GM10266 (cell line): ENCODE results near the gene DYNLT5.

Experiments
- DNase-seq: peaks from one replicate; pipeline ENCODE4 v3.0.0; 2012; ENCODE audit errors: extremely low spot score
- TF ChIP-seq, protein P1 (sequence below): IDR thresholded peaks from 2 replicates; pipeline ENCODE4 v1.5.1; 2012; ENCODE audit warnings: mild to moderate bottlenecking, low read depth; ENCODE audit not compliant: control insufficient read depth, insufficient read depth; ENCODE audit errors: missing control alignments

DYNLT5 gene, protein sequence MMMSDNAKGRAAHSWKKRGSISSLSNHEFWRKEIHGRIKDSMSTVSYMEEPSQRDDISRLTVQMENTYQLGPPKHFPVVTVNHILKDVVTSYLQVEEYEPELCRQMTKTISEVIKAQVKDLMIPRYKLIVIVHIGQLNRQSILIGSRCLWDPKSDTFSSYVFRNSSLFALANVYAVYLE

DNA sequence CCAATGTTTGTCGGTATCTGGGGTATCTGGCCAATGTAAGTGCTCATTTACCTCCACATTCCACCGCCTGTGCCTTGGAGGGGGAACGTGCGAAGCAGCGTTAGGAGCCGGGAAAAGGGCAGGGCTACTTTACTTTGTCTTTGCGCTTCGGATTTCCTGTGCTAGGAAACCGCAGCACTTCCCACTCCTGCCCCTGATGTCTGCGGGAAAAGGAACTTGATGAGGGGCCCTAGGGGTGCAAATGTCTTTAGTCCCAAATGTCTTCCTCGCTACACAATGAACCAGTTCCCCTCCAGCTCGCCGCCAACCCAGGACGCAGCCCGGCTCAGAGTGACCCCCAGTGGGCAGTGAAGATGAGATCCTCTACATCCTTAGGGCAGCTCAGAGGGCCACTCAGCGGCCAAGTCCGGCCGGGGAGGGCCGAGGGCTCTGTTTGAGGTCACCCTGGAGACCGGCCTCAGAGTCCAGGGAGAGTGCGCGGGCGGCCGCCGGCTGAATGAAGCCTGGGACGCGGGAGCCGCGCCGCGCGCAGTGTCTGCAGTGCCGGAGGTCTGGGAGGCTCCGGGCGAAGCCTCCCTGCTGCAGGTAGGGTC lies at the start of gene DYNLT5:
DYNLT5 (plus strand) TSS at position 460 of the 593 bp plus-strand sequence. CDS start 2,200 bp downstream, outside the sequence.
- TF ChIP-seq, protein P1, sequence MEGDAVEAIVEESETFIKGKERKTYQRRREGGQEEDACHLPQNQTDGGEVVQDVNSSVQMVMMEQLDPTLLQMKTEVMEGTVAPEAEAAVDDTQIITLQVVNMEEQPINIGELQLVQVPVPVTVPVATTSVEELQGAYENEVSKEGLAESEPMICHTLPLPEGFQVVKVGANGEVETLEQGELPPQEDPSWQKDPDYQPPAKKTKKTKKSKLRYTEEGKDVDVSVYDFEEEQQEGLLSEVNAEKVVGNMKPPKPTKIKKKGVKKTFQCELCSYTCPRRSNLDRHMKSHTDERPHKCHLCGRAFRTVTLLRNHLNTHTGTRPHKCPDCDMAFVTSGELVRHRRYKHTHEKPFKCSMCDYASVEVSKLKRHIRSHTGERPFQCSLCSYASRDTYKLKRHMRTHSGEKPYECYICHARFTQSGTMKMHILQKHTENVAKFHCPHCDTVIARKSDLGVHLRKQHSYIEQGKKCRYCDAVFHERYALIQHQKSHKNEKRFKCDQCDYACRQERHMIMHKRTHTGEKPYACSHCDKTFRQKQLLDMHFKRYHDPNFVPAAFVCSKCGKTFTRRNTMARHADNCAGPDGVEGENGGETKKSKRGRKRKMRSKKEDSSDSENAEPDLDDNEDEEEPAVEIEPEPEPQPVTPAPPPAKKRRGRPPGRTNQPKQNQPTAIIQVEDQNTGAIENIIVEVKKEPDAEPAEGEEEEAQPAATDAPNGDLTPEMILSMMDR, result peak; percentile 33
- peak; percentile 30 for DNase-seq

DNA sequence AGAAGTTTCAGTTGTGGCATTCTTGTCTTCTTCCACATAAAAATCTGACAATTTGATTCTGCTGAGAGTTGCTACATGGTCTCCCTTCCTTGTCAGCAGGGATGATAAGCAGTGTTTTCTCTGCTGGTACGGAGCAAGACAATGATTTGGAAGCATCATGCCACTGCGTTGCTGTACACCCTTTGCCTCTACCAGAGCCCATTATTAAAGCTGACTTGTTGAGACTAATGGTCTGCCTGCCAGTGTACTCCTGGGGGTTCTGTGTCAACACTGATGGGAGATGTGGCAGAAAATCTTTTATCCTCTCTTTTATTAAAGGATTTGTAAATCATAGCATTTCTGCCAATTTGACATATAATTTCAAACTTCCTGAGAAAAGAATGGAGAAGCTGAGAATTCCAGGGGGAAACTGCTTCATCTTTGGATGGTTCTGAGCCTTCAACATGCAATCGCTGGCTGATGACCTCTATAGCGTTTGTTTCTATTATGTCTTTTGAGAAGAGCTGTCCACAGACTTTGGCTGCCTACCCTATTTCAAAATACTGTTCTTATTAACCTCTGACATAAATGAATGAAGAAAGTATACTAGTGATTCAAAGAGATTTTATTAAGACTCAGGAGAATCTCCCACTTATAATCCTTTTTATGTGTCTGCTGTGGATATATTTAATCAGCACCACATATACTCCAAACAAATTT lies 47.9 kb upstream of the DYNLT5 start:
- TF ChIP-seq, protein P1, result no peak

DNA sequence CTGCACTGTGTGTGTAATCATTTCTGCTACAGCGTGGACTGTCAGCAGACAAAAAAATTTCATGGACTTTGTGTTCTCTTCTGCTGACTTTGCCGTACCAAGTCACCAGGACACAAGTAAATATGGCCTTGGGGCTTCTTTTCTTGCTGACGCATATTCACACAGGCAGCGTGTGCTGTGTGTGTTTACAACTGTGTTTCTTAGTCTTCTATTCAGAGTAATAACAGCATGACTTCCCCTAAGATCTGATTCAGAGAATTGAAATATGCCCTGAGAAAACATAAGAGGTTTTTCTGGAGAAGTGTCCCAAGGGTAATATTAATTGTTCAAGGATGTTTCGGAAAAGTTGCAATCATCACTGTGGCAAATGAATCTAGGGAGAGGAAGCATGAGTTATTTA lies 47.1 kb upstream of the DYNLT5 start:
- TF ChIP-seq, protein P1, result no peak
- no peak for DNase-seq

More for the DNA sequence above, 47.9 kb upstream of the DYNLT5 start:
- no peak for DNase-seq

DNA sequence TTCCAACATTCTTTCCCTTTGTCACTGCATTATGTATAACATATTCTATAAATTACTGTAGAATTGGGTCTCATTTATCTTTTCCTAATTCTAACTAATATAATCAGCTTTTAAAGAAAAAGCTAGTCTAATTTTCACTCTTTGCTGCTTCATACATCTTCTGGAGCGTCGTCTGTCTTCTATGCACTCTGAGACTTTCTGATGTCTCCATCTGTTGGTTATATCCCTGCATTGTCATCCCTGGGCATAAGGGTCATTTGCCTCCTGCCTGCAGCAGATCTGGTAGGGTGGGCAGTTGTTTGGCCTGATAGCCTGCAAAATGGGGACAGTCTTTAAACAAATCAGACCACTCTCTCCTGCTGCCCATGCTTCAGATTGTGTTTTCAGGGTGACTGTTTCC lies 40.8 kb upstream of the DYNLT5 start:
- TF ChIP-seq, protein P1, result no peak

DNA sequence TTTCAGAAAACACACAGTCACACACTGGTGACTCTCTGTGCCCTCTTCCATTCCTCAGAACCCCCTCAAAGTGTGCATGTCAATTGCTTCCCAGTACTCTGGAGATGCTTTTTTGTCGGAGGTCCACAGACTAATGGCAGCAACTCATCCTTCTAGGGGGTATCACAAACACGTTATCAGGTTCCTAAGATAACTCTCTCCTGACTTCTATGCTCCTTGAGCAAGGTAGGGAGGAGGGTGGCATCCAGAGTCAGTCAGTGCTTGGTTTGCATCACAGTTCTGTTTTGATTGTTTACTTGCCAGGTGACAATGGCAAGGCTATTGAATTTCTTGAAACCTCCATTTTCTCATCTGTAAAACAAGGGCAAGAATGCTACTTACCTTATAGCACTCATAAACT lies 39.4 kb upstream of the DYNLT5 start:
- TF ChIP-seq, protein P1, result no peak
- DNase-seq, result no peak

More for the DNA sequence above, 40.8 kb upstream of the DYNLT5 start:
- DNase-seq, result no peak

DNA sequence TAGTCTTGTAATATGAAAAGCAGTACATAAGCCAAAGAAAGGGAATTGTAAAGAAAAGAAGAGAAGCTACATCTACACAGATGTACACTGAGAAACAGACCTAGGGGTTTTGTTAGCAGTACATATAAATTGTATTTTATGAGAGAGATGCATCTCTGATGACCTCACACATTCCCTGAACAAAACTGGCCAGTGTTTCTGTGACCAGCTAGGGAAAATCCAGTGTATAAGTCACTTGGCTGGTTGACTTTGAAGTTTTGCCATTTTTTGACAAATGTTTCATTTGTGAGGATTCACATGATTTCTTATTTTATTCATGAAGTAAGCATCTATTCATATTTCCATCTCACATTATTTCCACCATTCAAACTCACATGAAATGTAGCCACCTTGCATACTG lies 28.3 kb upstream of the DYNLT5 start:
- no peak for DNase-seq
- TF ChIP-seq, protein P1, result no peak
